Stimulated activated CD8-positive, alpha-beta memory T cell treated with anti-CD3 and anti-CD28 coated beads, Interleukin-2, amount 100 ng/mL, for 1 hour (primary cell): ENCODE measurements around the gene ACTR8.

Source experiments
- DNase-seq, 2 donors: peaks; one replicate each; pipeline ENCODE4 v3.0.0-alpha.2; 2020; ENCODE audit warnings: low read depth in 2 of 2

The ACTR8 gene

GRCh38 chr3:53863145-53863544 is 18.8 kb downstream of the ACTR8 start:
- no peak for DNase-seq

GRCh38 chr3:53862241-53862640 is 19.7 kb downstream of the ACTR8 start:
- DNase-seq, result no peak

GRCh38 chr3:53860196-53860595 is 21.8 kb downstream of the ACTR8 start:
- DNase-seq, result no peak

DNA sequence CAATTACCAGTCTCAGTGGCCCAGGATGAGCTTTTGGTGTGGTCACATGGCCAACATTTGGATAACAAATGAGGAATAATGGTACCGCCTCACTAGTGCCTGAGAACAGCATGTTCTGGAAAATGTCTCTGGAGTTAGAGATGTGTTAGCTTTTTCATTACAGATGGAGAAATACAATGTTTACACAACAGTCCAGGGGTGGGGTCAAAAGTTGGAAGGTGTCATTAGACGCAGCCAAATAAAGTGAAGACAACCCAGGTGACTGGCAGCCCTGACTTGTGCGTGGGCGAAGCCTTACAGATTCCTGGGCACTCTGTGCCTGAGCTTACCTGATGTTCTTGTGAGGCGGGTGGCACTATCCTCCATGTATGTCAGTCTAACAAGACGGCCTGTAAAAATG is 22.8 kb downstream of the ACTR8 start:
- no peak for DNase-seq

DNA sequence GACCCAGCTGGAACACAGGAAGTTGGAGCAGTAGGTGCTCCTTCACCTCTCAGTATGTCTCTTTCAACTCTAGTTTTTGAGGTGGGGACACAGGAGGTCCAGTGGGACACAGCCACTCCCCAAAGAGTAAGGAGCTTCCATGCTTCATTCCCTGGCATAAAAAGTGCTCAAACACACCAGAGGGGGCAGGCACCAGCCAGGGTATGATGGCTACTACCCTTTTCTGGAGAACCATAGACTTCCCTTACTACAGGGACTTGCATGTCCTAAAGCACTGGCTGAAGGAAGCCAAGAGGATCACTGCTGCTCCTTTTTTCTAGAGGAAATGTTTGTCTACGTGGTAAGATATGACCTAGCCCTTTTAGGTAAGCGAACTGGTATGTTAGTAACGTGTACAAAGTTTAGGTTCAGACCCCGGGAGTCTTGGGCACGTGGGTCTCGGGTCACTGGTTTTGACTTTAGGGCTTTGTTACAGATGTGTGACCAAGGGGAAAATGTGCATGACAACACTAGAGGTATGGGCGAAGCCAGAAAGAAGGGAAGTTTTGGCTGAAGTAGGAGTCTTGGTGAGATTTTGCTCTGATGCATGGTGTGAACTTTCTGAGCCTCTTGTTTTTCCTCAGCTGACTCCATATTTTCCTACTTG is 23.7 kb downstream of the ACTR8 start:
- no peak for DNase-seq

GRCh38 chr3:53856964-53857363 is 25.0 kb downstream of the ACTR8 start:
- DNase-seq, result no peak

GRCh38 chr3:53850895-53851294 is 31.1 kb downstream of the ACTR8 start:
- DNase-seq, result no peak

DNA sequence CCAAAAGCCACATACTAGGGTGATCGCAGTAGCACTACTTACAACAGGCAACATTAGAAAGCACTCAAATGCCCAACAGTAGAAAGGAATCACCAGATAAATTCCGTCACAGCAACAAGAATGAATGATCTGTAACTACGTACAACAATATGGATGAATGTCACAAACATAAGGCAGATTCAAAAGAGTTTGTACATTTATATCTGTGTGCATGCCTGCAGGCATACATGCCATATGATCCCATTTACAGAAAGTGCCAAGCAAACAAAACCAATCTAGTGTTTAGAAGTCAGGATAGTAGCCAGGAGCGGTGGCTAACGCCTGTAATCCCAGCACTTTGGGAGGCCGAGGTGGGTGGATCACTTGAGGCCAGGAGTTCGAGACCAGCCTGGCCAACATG is 32.0 kb downstream of the ACTR8 start:
- DNase-seq, result no peak

DNA sequence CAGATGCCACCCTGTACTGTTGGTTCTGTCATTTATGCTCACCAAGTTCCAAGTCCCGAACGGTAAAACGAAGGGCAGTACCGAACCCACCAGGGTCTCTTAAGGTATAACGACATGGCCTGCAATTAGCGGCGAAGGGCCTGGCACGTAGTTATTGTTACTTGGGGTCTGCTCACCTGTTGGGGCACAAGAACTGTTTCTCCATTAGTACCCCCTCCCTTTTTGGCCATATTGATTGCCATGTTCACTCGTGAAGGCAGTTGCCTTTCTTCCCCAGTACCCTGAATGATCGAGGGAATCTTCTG is 35.1 kb downstream of the ACTR8 start:
- no peak for DNase-seq

DNA sequence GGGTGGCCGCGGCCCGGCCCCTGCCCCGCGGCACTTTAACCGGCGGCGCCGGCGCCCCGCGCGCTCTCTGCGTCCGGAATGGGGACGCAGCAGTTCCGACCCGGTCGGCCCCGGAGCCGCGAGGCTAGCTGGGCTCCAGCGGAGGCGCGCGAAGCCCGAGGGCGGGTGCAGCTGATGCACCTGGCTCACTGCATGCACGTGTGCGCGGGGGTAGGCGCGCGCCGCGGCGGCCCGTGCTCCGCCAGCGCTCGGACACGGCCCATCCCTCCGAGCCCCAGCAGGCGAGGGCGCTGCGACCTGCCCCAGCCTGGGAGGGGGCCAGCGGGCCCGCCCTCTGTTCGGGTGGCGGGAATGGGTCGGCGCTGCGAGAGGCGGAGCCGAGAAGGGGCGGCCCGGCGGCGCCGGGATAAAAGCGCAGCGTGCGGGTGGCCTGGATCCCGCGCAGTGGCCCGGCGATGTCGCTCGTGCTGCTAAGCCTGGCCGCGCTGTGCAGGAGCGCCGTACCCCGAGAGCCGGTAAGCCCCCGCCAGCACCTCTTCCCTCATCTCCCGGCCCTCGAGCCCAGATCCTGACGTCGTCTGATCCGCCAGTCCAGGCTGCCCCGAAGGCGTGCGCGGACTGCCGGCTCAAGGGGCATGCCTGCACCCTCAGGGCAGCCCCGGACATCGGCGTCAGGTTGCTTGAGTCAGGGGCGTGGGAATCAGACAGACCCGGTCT is 35.7 kb downstream of the ACTR8 start, which contains the start of the genes CHDH and IL17RB:
CHDH (minus strand) TSS at position 286 of the 717 bp plus-strand sequence. CDS start 22,411 bp downstream, outside the sequence.
IL17RB (plus strand) TSS at position 435 of the 717 bp plus-strand sequence; CDS start at position 456, 21 bp downstream.
- DNase-seq, result no peak

- no peak for DNase-seq
Observed at GRCh38 chr3:53845881-53846133, 36.1 kb downstream of the ACTR8 start.

- no peak for DNase-seq
Observed at GRCh38 chr3:53845103-53845880, 36.7 kb downstream of the ACTR8 start.

- no peak for DNase-seq
Observed at GRCh38 chr3:53844262-53845102, 37.5 kb downstream of the ACTR8 start.

- no peak for DNase-seq
Observed at GRCh38 chr3:53843195-53844177, 38.5 kb downstream of the ACTR8 start.

DNA sequence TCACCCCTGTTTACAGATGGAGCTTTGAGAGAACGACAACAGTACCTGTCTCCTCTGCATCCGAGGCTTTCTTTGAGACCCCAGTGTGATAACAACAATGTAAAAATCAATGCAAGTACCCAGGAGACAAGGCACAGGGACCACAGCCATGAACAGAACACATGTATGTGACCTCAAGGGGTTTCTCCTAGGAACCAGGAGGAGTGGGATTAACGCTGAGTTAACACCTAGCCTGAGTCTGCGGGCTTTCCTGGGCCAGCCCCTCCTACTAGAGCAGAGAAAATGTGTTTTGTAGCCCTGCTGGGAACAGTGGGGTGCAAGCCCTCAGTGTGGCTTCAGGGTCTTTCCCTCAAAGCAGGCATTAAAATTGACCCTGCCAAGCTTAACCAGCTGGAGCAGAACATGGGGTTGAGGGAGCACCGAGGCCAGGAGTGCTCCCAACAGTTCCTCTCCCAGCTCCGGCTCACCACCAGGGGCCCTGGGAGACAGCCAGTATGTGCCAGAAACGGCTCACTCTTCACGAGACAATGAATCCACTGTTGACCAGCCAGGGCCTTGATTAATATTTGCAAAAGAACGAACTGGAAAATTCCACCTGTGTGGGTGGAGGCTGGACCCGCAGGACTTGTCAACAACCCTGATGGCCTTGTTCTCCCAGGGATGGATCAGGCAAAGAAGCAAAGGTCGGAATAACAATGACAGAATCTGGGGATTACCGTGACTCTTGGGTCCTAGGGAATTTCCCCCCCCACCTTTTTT is 39.3 kb downstream of the ACTR8 start:
- no peak for DNase-seq

- no peak for DNase-seq
Observed at GRCh38 chr3:53841296-53841695, 40.7 kb downstream of the ACTR8 start.

GRCh38 chr3:53837331-53837730 is 44.6 kb downstream of the ACTR8 start:
- DNase-seq, result no peak

DNA sequence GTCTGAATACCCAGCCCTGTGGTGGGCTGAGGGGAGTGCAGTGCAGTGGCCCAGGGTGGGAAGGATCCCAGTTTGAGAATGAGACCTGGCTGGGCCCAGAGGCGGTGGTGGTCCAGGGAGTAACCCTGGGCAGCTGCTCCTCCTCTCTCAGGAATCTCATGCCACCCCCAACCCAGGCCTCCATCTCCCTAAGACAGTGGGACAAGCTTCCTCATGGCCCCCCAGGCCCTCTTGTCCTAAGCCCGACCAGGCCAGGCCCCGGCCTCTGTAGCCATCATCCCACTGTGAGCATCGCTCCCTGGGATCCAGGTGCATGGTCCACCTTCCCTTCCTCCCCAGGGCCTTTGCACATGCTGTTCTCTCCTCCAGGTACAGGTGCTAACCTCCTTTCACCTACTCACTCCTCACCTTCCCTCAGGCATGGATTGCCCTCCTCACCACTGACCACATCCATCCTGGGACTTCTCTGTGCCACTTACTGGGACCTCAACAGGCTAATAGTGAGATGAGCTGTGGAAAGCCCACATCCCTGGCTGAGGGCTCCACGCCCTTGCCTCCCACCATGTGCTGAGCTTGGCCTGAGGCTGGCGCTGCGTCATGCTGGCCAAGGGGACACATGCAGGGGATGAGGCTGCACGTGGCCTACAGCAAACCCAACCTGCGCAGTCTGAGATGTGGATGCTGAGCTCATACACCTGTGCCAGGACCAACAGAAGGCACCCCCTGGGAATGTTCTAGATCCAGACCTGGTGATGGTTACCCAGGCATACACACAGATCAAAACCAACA is 45.7 kb downstream of the ACTR8 start:
- no peak for DNase-seq

GRCh38 chr3:53835257-53835656 is 46.7 kb downstream of the ACTR8 start:
- no peak for DNase-seq
